Upper lobe of left lung (tissue), 6 donors: Measurements from ENCODE around the gene AGA. TPM values are rescaled to one million over a fixed set of nuclear protein-coding genes. Genes with fewer than 3 reads are reported as not detected.

Experiments used
- ATAC-seq, 2 donors: fragments of 200-7000 bp; cut with Tn5 transposase; one replicate each; pipeline ENCODE4 v1.9.1; 2022; ENCODE audit warnings: mild to moderate bottlenecking in 2 of 2, moderate library complexity in 2 of 2; ENCODE audit not compliant: low FRiP score in 2 of 2
- DNase-seq, 2 donors: peaks; one replicate each; pipeline ENCODE4 v3.0.0-alpha.2; 2019 to 2020
- H3K27ac ChIP-seq, 4 donors: fragments of 200-600 bp; sonication (generic); one replicate each; pipeline ENCODE4 v1.5.1; 2016 to 2019
- H3K27me3 ChIP-seq, 4 donors: fragments of 200-600 bp; sonication (generic); one replicate each; pipeline ENCODE4 v1.5.1; 2017 to 2019
- H3K36me3 ChIP-seq, 4 donors: fragments of 200-600 bp; sonication (generic); one replicate each; pipeline ENCODE4 v1.5.1; 2016 to 2019
- H3K4me1 ChIP-seq, 4 donors: fragments of 200-600 bp; sonication (generic); one replicate each; pipeline ENCODE4 v1.5.1; 2018 to 2019
- H3K4me3 ChIP-seq, 4 donors: fragments of 200-600 bp; sonication (generic); one replicate each; pipeline ENCODE4 v1.5.1; 2017 to 2019; ENCODE audit warnings: mild to moderate bottlenecking in 2 of 4, moderate library complexity in 1 of 4
- H3K9me3 ChIP-seq, 4 donors: fragments of 200-600 bp; sonication (generic); one replicate each; pipeline ENCODE4 v1.5.1; 2018 to 2019
- EP300 ChIP-seq, 4 donors: sonication (generic); formaldehyde crosslinking; IDR thresholded peaks; one replicate each; pipeline ENCODE4 v1.5.1; 2017; ENCODE audit warnings: antibody characterized with exemption in 4 of 4, control low read depth in 2 of 4
- POLR2A ChIP-seq, 4 donors: fragments of 450-650 bp; IDR thresholded peaks; one replicate each; pipeline ENCODE4 v1.5.1; 2016 to 2017; ENCODE audit warnings: antibody characterized with exemption in 4 of 4, mild to moderate bottlenecking in 2 of 4
- POLR2AphosphoS5 ChIP-seq, 2 donors: sonication (generic); formaldehyde crosslinking; IDR thresholded peaks; one replicate each; pipeline ENCODE4 v1.5.1; 2017; ENCODE audit warnings: antibody characterized with exemption in 2 of 2
- WGBS, 2 donors: methylation state at CpG; one replicate each; pipeline ENCODE4 v1.1.5; 2017 to 2018; 5-methylcytosine and 5-hydroxymethylcytosine counted together
- total RNA-seq, 6 donors: library from RNA; depleted of rRNA in 4 of 6; stranded (reverse); fragments of >200 nt in 4 of 6; gene quantifications; one replicate each; pipeline versions ENCODE4 v1.1.0 to v1.2.1, GENCODE V29; 2016 to 2021
- TF ChIP-seq, protein P1 (sequence below), 6 experiments: fragments of 450-650 bp in 4 of 6; fragments of 200-600 bp in 2 of 6; sonication (generic) in 2 of 6; IDR thresholded peaks; one replicate each; pipeline ENCODE4 v1.5.1; 2016 to 2019; ENCODE audit warnings: antibody characterized with exemption in 6 of 6
- donor health status: DM: no; HTN: no; CAD: no; lungs with moderate emphysema.
- donor health status: DM: no; HTN: yes; CAD: no; lungs with severe emphysema.

Gene AGA
- total RNA-seq, 6 donors from 2014 or later: 13.0 to 32.1 (median 25.9) TPM

DNA sequence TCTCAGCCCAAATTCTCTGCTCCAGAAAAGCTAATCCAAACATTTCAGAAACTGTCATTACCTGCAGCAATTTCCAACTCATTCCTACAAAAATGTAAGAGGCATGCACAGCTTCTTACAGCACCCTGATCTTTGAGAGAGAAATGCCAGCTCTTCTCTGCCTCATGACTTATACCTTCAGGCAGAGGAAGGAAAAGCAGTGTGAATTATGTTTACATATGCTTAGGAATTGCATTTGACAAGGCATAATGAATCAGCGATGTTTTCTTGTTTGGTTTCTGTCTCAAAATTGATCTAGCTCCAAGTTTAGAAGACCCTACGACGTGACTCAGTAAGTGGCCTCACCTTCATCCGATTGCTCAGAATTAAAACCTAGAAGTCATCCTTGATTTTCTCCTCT, 21.8 kb upstream of the AGA start:
- H3K27me3 ChIP-seq: no peaks in the 10 kb centered on the region
- no peaks in the 10 kb centered on the region for H3K9me3 ChIP-seq
- H3K4me3 ChIP-seq: no peak overlapping the region
- H3K4me1 ChIP-seq: no peaks in the 10 kb centered on the region
- ATAC-seq (no peak), DNase-seq (no peak)
- no peak overlapping the region for H3K27ac ChIP-seq
- H3K36me3 ChIP-seq: no peaks in the 10 kb centered on the region
- TF ChIP-seq POLR2A (IDR thresholded peaks at IDR 0.05) (no peak), EP300 (IDR thresholded peaks at IDR 0.05) (no peak), POLR2AphosphoS5 (IDR thresholded peaks at IDR 0.05) (no peak)
- TF ChIP-seq, protein P1, sequence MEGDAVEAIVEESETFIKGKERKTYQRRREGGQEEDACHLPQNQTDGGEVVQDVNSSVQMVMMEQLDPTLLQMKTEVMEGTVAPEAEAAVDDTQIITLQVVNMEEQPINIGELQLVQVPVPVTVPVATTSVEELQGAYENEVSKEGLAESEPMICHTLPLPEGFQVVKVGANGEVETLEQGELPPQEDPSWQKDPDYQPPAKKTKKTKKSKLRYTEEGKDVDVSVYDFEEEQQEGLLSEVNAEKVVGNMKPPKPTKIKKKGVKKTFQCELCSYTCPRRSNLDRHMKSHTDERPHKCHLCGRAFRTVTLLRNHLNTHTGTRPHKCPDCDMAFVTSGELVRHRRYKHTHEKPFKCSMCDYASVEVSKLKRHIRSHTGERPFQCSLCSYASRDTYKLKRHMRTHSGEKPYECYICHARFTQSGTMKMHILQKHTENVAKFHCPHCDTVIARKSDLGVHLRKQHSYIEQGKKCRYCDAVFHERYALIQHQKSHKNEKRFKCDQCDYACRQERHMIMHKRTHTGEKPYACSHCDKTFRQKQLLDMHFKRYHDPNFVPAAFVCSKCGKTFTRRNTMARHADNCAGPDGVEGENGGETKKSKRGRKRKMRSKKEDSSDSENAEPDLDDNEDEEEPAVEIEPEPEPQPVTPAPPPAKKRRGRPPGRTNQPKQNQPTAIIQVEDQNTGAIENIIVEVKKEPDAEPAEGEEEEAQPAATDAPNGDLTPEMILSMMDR (IDR thresholded peaks at IDR 0.05): no peak
- WGBS, 2 donors: 74 to 81% methylated on average over 4 of the region's 4 CpGs

DNA sequence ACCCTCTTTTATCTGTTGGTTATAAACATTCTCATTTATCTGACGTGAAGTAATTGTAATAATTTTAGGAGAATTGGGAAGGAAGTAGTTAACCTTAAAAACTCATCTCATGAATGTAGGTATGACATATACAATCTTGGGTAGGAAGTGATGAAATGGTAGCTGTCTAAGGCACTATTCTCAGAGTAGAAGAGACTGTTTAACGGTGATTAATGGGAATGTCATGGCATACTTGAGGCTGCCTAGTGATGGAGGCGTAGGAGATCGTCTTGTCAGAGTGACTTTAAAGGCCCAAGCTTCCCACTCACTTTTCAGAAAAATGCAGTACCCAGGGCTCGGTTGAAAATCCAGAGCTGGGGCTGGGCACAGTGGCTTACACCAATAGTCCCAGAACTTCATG, 19.4 kb upstream of the AGA start:
- H3K4me3 ChIP-seq: no peak overlapping the region
- 83 to 86% methylated on average over 5 of the region's 5 CpGs for WGBS, 2 donors
- TF ChIP-seq POLR2AphosphoS5 (IDR thresholded peaks at IDR 0.05) (no peak), EP300 (IDR thresholded peaks at IDR 0.05) (no peak), POLR2A (IDR thresholded peaks at IDR 0.05) (no peak)
- TF ChIP-seq, protein P1 (IDR thresholded peaks at IDR 0.05): no peak
- ATAC-seq: no peak
- no peak overlapping the region for H3K27ac ChIP-seq
- H3K27me3 ChIP-seq: no peaks in the 10 kb centered on the region
- H3K4me1 ChIP-seq: no peaks in the 10 kb centered on the region
- DNase-seq: no peak
- H3K36me3 ChIP-seq: no peaks in the 10 kb centered on the region
- no peaks in the 10 kb centered on the region for H3K9me3 ChIP-seq

DNA sequence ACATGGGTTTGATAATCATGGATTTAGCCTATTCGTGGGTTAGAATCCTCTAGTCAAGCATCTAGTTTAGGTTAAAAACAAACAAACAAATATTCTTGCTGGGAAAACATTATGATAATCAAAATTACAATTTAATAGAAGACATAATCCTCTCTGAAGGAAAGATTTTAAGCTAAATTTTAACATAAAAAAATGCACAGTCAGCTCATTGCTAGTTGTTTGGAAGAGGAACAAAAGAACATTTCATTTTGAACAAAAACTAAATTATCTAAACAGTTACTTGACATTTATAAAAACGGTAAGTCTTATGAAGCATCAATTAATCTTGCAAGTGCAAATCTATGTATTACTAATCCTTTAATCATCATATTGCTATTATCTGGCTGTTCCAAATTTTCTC, 18.2 kb upstream of the AGA start:
- no peaks in the 10 kb centered on the region for H3K9me3 ChIP-seq
- no peak for ATAC-seq
- no peaks in the 10 kb centered on the region for H3K4me1 ChIP-seq
- H3K27me3 ChIP-seq: no peaks in the 10 kb centered on the region
- WGBS, 2 donors: 85 to 86% methylated on average over 2 of the region's 2 CpGs
- no peak overlapping the region for H3K4me3 ChIP-seq
- H3K36me3 ChIP-seq: no peaks in the 10 kb centered on the region
- TF ChIP-seq EP300 (IDR thresholded peaks at IDR 0.05) (no peak), POLR2A (IDR thresholded peaks at IDR 0.05) (no peak), POLR2AphosphoS5 (IDR thresholded peaks at IDR 0.05) (no peak)
- TF ChIP-seq, protein P1 (IDR thresholded peaks at IDR 0.05): no peak
- no peak overlapping the region for H3K27ac ChIP-seq
- no peak for DNase-seq

DNA sequence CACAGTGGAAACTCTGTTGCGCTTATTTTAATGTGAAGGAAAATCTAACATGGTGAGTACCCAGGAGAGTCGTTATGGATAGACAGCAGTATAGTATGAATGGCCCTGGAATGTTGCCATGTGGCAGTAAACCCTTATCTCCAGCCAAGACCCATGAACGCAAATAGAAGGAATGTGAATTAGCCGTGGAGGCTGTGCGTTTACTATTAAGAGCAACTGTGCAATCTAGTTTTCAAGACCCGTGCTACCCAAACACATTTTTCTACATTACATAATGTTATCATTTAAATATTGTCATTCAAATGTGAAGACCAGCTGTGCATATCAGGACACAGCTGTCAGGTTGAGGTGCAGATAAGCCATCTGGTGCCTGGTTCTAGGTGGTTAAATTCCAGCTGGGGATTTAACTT, 13.3 kb upstream of the AGA start:
- Histone ChIP-seq H3K9me3 (no peaks in the 10 kb centered on the region), H3K27me3 (no peaks in the 10 kb centered on the region), H3K36me3 (no peaks in the 10 kb centered on the region), H3K27ac (no peak overlapping the region), H3K4me3 (no peak overlapping the region), H3K4me1 (no peaks in the 10 kb centered on the region)
- WGBS, 2 donors: 54% methylated on average over 6 of the region's 6 CpGs
- TF ChIP-seq POLR2AphosphoS5 (IDR thresholded peaks at IDR 0.05) (no peak), EP300 (IDR thresholded peaks at IDR 0.05) (no peak), POLR2A (IDR thresholded peaks at IDR 0.05) (no peak)
- TF ChIP-seq, protein P1 (IDR thresholded peaks at IDR 0.05): no peak
- DNase-seq (no peak), ATAC-seq (no peak)

DNA sequence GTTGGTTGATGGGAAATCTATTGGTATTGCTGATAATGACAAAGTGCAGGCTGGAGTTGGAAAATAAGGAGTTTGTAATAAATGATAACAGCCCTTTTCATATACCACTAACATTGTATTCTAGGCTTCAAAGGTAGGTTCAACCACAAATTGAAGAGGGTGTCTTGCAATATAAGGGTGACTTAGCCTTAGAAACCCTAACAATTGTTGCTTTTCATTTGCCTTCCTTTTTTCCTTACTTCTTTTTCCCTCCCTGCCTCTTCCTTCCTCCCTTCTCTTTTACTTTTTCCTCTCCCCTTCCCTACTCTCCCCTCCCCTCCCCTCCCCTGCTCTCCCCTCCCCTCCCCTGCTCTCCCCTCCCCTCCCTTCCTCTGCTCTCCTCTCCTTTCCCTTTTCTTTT, 10.9 kb upstream of the AGA start:
- H3K9me3 ChIP-seq: no peaks in the 10 kb centered on the region
- no peak overlapping the region for H3K4me3 ChIP-seq
- no peaks in the 10 kb centered on the region for H3K4me1 ChIP-seq
- no peaks in the 10 kb centered on the region for H3K36me3 ChIP-seq
- no peaks in the 10 kb centered on the region for H3K27me3 ChIP-seq
- DNase-seq (no peak), ATAC-seq (no peak)
- no peak overlapping the region for H3K27ac ChIP-seq
- TF ChIP-seq, protein P1 (IDR thresholded peaks at IDR 0.05): no peak
- no peak for TF ChIP-seq POLR2A (IDR thresholded peaks at IDR 0.05)
- no peak for TF ChIP-seq POLR2AphosphoS5 (IDR thresholded peaks at IDR 0.05)
- TF ChIP-seq EP300 (IDR thresholded peaks at IDR 0.05): no peak
